ENCODE measurements around the gene MORC1.

GRCh38 chr3:109035082-109035481, 82.9 kb downstream of the MORC1 start:
- TF ChIP-seq, protein P1, sequence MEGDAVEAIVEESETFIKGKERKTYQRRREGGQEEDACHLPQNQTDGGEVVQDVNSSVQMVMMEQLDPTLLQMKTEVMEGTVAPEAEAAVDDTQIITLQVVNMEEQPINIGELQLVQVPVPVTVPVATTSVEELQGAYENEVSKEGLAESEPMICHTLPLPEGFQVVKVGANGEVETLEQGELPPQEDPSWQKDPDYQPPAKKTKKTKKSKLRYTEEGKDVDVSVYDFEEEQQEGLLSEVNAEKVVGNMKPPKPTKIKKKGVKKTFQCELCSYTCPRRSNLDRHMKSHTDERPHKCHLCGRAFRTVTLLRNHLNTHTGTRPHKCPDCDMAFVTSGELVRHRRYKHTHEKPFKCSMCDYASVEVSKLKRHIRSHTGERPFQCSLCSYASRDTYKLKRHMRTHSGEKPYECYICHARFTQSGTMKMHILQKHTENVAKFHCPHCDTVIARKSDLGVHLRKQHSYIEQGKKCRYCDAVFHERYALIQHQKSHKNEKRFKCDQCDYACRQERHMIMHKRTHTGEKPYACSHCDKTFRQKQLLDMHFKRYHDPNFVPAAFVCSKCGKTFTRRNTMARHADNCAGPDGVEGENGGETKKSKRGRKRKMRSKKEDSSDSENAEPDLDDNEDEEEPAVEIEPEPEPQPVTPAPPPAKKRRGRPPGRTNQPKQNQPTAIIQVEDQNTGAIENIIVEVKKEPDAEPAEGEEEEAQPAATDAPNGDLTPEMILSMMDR (conservative IDR thresholded peaks at IDR 0.05; ENCODE audit: low read length), result no peak
- TF ChIP-seq EZH2phosphoT487 (IDR thresholded peaks at IDR 0.05; ENCODE audit: borderline replicate concordance), result no peak
